Measurements from ENCODE around the gene MAP2.

The MAP2 gene

DNA sequence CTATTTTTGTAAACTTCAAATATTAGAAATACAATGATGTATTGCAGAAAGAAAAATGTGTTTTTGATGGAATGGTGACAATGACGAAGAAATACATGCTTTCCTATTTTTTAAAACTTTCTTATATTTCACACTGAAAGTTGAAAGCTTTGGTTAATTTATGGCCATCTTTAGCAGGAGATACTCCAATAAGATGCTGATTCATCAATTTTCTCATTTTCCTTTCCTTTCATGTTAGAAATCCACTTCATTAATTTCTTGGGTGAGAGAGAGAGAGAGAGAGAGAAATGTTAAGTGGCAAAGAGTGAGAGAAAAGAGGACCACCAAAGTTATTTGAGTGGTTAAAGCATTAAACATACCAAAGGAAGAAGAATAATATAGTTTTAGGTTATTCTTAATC, 28.6 kb upstream of the MAP2 start:
- H3K27me3 ChIP-seq (replicated peaks; ENCODE audit: control insufficient read depth, insufficient read depth, low read length) = no peaks in the 10 kb centered on the region
- H3K9ac ChIP-seq (ENCODE audit: low read length) = peak overlapping the region; percentile 2
- DNase-seq (ENCODE audit: low read depth) = no peak
- H3K4me3 ChIP-seq (ENCODE audit: low read length) = peak overlapping the region; percentile 35
- H3K9me3 ChIP-seq (ENCODE audit: control insufficient read depth, low read length) = no peaks in the 10 kb centered on the region
- H3K36me3 ChIP-seq (ENCODE audit: control insufficient read depth, insufficient read depth, low read length, severe bottlenecking) = no peaks in the 10 kb centered on the region
- peaks cover 46% of the 10 kb centered on the region for H3K4me1 ChIP-seq (ENCODE audit: control insufficient read depth, insufficient read depth, low read length)

DNA sequence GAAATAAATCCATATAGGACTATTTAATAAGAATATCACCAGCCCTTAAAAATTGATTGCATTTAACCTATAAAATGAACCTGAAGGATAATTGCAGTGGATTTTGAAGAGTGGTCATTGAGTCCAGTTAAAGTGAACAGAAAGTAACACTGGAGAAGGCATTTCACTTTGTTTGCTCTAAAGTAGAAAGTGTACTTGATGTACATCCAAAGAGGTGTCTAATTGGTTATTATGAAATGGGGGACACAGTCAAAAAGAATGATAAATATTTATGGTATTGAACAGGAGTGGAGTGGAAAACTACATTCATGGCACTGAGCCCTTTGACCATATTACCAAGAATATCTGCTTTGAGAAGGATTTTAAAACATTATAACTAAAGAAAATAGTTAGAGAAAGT, 28.2 kb upstream of the MAP2 start:
- peak overlapping the region; percentile 2 for H3K9ac ChIP-seq (ENCODE audit: low read length)
- H3K36me3 ChIP-seq (ENCODE audit: control insufficient read depth, insufficient read depth, low read length, severe bottlenecking) = no peaks in the 10 kb centered on the region
- H3K9me3 ChIP-seq (ENCODE audit: control insufficient read depth, low read length) = no peaks in the 10 kb centered on the region
- no peaks in the 10 kb centered on the region for H3K27me3 ChIP-seq (replicated peaks; ENCODE audit: control insufficient read depth, insufficient read depth, low read length)
- peak overlapping the region; percentile 35 for H3K4me3 ChIP-seq (ENCODE audit: low read length)
- DNase-seq (ENCODE audit: low read depth) = no peak
- H3K4me1 ChIP-seq (ENCODE audit: control insufficient read depth, insufficient read depth, low read length) = peaks cover 46% of the 10 kb centered on the region

DNA sequence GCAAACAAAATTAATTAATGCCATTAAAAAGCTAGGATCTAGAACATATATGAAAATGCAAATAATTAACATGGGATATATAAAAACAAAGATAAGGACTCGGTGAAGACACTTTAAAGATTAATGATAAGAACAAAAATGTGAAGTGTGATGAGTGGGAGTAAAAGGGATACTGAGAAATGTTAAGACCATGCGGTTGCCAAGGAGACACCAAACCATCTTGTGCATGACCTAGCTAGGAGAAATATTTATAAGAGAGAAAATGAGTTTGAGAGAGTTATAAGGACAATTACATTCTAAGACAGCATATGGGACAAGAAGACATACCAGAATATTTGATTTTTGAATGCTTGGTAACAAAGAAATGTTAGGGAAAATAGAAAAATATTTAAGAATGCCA, 25.4 kb upstream of the MAP2 start:
- Histone ChIP-seq H3K27me3 (replicated peaks; ENCODE audit: control insufficient read depth, insufficient read depth, low read length) (no peaks in the 10 kb centered on the region), H3K4me3 (ENCODE audit: low read length) (no peak overlapping the region), H3K4me1 (ENCODE audit: control insufficient read depth, insufficient read depth, low read length) (peaks cover 24% of the 10 kb centered on the region), H3K9me3 (ENCODE audit: control insufficient read depth, low read length) (no peaks in the 10 kb centered on the region), H3K9ac (ENCODE audit: low read length) (no peak overlapping the region), H3K36me3 (ENCODE audit: control insufficient read depth, insufficient read depth, low read length, severe bottlenecking) (no peaks in the 10 kb centered on the region)
- DNase-seq (ENCODE audit: low read depth) = no peak

DNA sequence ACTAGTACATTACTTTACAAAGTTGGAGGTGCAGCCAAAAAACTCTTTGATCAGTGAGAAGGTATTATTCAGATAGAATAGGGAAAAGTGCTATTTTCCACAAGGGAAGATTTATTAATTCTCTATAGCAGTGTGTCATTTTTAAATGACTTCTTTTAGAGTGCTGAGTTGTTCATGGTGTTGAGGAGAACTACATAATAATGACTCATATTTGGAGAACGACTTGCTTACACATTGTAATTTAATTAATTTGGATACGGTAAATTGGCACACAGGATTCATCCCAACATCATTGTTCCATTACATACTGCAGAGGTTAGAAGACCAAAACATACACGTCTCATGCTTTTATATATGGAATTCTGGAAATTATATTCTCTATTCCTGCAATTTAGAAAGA, 22.1 kb upstream of the MAP2 start:
- DNase-seq (ENCODE audit: low read depth) = no peak
- Histone ChIP-seq H3K4me1 (ENCODE audit: control insufficient read depth, insufficient read depth, low read length) (peaks cover 6% of the 10 kb centered on the region), H3K4me3 (ENCODE audit: low read length) (no peak overlapping the region), H3K9me3 (ENCODE audit: control insufficient read depth, low read length) (no peaks in the 10 kb centered on the region), H3K9ac (ENCODE audit: low read length) (no peak overlapping the region), H3K36me3 (ENCODE audit: control insufficient read depth, insufficient read depth, low read length, severe bottlenecking) (no peaks in the 10 kb centered on the region), H3K27me3 (replicated peaks; ENCODE audit: control insufficient read depth, insufficient read depth, low read length) (no peaks in the 10 kb centered on the region)

DNA sequence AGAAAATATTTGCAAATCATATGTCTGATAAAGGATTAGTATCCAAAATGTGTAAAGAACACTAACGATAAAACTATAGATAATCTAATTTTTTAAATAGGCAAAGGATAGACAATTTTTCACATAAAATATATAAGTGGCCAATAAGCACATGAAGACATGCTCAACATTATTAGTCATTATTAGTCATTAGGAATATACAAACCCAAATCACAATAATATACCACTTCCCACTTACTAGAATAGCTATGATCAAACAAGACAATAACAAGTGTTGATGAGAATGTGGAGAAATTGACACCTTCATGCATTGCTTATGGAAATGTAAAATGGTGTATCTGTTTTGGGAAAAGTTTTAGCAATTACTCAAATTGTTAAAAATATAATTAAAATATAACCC, 12.6 kb upstream of the MAP2 start:
- H3K36me3 ChIP-seq (ENCODE audit: control insufficient read depth, insufficient read depth, low read length, severe bottlenecking) = no peaks in the 10 kb centered on the region
- no peak for DNase-seq (ENCODE audit: low read depth)
- H3K9me3 ChIP-seq (ENCODE audit: control insufficient read depth, low read length) = peaks cover 12% of the 10 kb centered on the region
- no peaks in the 10 kb centered on the region for H3K4me1 ChIP-seq (ENCODE audit: control insufficient read depth, insufficient read depth, low read length)
- no peaks in the 10 kb centered on the region for H3K27me3 ChIP-seq (replicated peaks; ENCODE audit: control insufficient read depth, insufficient read depth, low read length)
- no peak overlapping the region for H3K4me3 ChIP-seq (ENCODE audit: low read length)
- H3K9ac ChIP-seq (ENCODE audit: low read length) = no peak overlapping the region

DNA sequence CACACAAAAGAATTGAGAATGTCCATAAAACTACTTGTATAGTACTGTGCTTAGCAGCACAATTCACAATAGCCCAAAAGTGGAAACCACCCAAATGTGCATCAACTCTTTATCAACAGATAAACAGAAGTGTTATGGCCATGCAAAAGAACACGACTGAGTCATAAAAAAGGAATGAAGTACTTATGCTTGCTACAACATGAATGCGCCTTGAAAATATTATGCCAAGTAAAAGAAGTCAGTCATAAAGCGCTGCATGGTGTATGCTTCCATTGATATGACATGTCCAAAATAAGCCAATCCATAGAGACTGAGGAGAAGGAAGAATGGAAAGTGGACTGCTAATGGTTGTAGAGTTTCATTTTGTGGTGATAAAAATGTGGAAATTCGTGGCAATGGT, 12.1 kb upstream of the MAP2 start:
- H3K4me3 ChIP-seq (ENCODE audit: low read length) = no peak overlapping the region
- H3K9ac ChIP-seq (ENCODE audit: low read length) = no peak overlapping the region
- peaks cover 12% of the 10 kb centered on the region for H3K9me3 ChIP-seq (ENCODE audit: control insufficient read depth, low read length)
- no peak for DNase-seq (ENCODE audit: low read depth)
- no peaks in the 10 kb centered on the region for H3K27me3 ChIP-seq (replicated peaks; ENCODE audit: control insufficient read depth, insufficient read depth, low read length)
- no peaks in the 10 kb centered on the region for H3K36me3 ChIP-seq (ENCODE audit: control insufficient read depth, insufficient read depth, low read length, severe bottlenecking)
- H3K4me1 ChIP-seq (ENCODE audit: control insufficient read depth, insufficient read depth, low read length) = no peaks in the 10 kb centered on the region

DNA sequence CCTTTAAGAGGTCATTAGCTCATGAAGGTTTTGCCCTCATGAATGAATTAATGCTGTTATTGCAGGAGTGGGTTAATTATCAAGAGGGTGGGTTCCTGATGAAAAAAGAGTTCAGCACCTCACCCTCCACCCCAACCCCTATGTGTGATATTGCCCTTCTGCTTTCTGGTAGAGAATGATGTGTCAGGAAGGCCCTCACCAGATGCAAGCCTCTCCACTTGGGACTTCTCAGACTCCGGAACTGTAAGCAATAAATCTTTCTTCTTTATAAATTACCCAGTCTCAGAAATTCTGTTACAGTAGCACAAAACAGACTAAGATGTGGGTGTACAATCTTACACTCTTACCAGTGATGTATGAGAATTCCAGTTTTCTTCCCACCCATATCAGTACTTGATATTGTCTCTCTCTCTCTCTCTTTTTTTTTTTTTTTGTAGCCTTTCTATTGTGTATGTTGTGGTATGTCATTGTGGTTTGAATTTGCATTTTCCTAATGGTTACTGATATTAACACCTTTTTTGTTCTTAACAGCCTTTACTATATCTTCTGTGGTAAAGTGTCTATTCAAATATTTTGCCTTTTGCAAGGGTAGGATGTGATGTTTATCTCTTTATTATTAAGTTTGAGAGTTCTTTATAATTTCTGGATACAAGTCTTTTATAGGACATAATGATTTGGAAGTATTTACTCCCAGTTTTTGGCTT, 10.4 kb upstream of the MAP2 start:
- H3K27me3 ChIP-seq (replicated peaks; ENCODE audit: control insufficient read depth, insufficient read depth, low read length) = no peaks in the 10 kb centered on the region
- no peaks in the 10 kb centered on the region for H3K4me1 ChIP-seq (ENCODE audit: control insufficient read depth, insufficient read depth, low read length)
- H3K36me3 ChIP-seq (ENCODE audit: control insufficient read depth, insufficient read depth, low read length, severe bottlenecking) = no peaks in the 10 kb centered on the region
- peaks cover 12% of the 10 kb centered on the region for H3K9me3 ChIP-seq (ENCODE audit: control insufficient read depth, low read length)
- no peak overlapping the region for H3K4me3 ChIP-seq (ENCODE audit: low read length)
- H3K9ac ChIP-seq (ENCODE audit: low read length) = no peak overlapping the region
- DNase-seq (ENCODE audit: low read depth) = no peak

DNA sequence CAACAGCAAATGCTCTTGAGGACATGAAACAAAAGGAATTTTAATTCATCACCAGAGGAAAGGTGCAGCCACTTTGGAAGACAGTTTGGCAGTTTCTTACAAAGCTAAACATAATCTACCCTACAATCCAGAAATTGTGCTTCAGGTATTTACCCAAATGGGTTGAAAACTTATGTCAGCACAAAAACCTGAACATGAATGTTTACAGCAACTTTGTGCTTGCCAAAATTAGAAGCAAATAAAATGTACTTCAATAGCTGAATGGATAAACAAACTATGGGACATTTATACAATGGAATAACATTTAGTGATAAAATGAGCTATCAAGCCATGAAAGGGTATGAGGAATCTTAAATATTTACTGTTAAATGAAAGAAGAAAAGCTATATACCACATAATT, 6.9 kb upstream of the MAP2 start:
- Histone ChIP-seq H3K9me3 (ENCODE audit: control insufficient read depth, low read length) (peaks cover 8% of the 10 kb centered on the region), H3K27me3 (replicated peaks; ENCODE audit: control insufficient read depth, insufficient read depth, low read length) (no peaks in the 10 kb centered on the region), H3K4me3 (ENCODE audit: low read length) (no peak overlapping the region), H3K4me1 (ENCODE audit: control insufficient read depth, insufficient read depth, low read length) (no peaks in the 10 kb centered on the region), H3K9ac (ENCODE audit: low read length) (no peak overlapping the region), H3K36me3 (ENCODE audit: control insufficient read depth, insufficient read depth, low read length, severe bottlenecking) (no peaks in the 10 kb centered on the region)
- no peak for DNase-seq (ENCODE audit: low read depth)

DNA sequence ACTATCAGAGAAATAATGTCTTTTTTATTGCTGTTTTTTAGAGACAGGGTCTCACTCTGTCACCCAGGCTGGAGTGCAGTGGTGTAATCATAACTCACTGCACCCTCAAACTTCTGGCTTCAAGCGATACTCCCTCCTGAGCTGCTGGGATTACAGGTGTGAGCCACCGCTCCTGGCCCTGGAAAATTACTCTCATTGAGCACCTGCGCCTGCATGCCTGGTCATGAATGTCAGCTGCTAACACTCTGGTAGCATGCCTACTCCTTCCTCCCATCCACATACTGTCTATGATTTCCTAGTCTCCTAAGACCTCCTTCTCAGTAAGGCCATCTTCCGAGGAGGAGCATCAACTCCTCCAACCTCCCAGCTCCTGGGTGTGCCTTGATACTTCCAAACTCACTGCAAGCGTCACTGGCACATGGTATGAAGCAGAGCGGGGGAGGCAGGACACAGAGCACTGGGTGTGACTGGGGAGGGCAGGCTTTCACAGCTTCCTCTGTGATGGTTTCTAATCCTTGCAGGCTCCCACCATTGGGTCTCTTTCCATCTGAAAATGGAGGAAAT, 1.6 kb upstream of the MAP2 start:
- H3K36me3 ChIP-seq (ENCODE audit: control insufficient read depth, insufficient read depth, low read length, severe bottlenecking) = no peaks in the 10 kb centered on the region
- DNase-seq (ENCODE audit: low read depth) = no peak
- no peaks in the 10 kb centered on the region for H3K9me3 ChIP-seq (ENCODE audit: control insufficient read depth, low read length)
- no peak overlapping the region for H3K4me3 ChIP-seq (ENCODE audit: low read length)
- no peak overlapping the region for H3K9ac ChIP-seq (ENCODE audit: low read length)
- peaks cover 12% of the 10 kb centered on the region for H3K4me1 ChIP-seq (ENCODE audit: control insufficient read depth, insufficient read depth, low read length)
- no peaks in the 10 kb centered on the region for H3K27me3 ChIP-seq (replicated peaks; ENCODE audit: control insufficient read depth, insufficient read depth, low read length)

DNA sequence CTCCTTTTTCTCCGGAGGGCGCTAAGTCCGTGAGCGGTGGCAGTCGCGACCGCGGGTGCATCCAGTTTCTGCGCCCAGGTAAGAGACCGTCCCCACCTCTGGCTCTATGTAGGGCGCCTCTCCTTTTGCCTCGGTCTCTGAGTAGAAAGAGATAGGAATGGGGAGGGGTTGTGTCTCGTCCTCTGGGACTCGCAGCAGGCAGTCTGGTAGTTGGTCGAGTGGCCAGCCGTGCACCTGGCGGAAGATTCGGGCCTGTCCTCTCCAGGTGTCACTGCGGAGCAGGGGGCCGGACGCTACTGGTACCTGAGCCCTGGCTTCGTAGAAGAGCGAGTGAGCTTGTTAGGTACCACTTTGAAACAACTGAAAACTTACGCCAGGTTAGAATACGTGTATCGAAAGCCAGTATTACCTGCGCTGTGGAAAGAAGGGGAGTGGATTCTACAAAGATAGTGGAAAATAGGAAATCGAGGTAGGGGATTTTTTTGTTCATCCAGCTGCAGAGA, 403 bp downstream of the MAP2 start:
- Histone ChIP-seq H3K9me3 (ENCODE audit: control insufficient read depth, low read length) (no peaks in the 10 kb centered on the region), H3K4me3 (ENCODE audit: low read length) (peak overlapping the region; percentile 89), H3K4me1 (ENCODE audit: control insufficient read depth, insufficient read depth, low read length) (peaks cover 12% of the 10 kb centered on the region), H3K9ac (ENCODE audit: low read length) (peak overlapping the region; percentile 80), H3K36me3 (ENCODE audit: control insufficient read depth, insufficient read depth, low read length, severe bottlenecking) (no peaks in the 10 kb centered on the region), H3K27me3 (replicated peaks; ENCODE audit: control insufficient read depth, insufficient read depth, low read length) (no peaks in the 10 kb centered on the region)
- DNase-seq (ENCODE audit: low read depth) = no peak

DNA sequence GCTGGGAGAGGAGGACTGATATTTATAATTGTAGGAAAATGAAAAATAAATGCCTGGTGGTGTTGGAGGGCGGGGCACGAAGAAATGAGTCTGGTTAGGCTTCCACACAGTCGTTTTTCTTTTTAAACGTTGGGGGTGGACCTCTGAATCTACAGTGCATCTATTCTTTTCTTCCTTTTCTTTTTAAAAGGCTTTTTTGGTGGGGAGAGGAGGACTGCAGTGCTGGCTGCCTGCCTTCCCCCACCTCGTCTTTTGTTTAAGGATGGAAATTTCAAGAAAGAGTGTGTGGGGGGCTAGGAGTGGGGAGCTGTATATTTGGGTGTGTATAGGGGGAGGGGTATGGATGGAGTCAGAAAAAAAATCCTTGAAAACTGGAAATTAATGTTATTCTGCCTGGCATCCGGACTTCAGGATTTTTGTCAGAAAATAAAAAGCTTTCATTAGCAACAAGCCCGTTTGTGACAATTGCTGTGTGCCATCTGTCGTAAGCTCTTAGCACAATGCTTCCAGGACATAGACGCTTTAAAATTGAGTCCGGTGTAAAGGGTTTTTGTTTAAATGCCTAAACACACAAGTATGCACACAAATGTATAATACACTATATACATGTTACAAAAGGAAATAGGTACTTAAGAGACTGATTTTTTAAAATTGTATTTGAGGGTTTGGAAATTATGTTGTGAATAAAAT, 1.1 kb downstream of the MAP2 start:
- H3K9me3 ChIP-seq (ENCODE audit: control insufficient read depth, low read length) = no peaks in the 10 kb centered on the region
- H3K36me3 ChIP-seq (ENCODE audit: control insufficient read depth, insufficient read depth, low read length, severe bottlenecking) = no peaks in the 10 kb centered on the region
- DNase-seq (ENCODE audit: low read depth) = peak; percentile 36
- H3K9ac ChIP-seq (ENCODE audit: low read length) = peak overlapping the region; percentile 80
- H3K4me1 ChIP-seq (ENCODE audit: control insufficient read depth, insufficient read depth, low read length) = peaks cover 12% of the 10 kb centered on the region
- H3K27me3 ChIP-seq (replicated peaks; ENCODE audit: control insufficient read depth, insufficient read depth, low read length) = no peaks in the 10 kb centered on the region
- peak overlapping the region; percentile 89 for H3K4me3 ChIP-seq (ENCODE audit: low read length)
